C1 segment of cervical spinal cord (tissue), 14 donors: Measurements from ENCODE around the gene P2RY2.

Source experiments
- DNase-seq, 14 donors: peaks; one replicate each; lab custom pipeline; 2025; lab: John Stamatoyannopoulos, UW

The P2RY2 gene

GRCh38 chr11:73204711-73205121, 13.4 kb upstream of the P2RY2 start:
- peak in 5 of 14 donors; percentile 8 to 41 (median 27) for DNase-seq

GRCh38 chr11:73205661-73206343, 12.3 kb upstream of the P2RY2 start:
- no peak for DNase-seq

GRCh38 chr11:73206801-73207200, 11.3 kb upstream of the P2RY2 start:
- no peak for DNase-seq

GRCh38 chr11:73209892-73210291, 8.2 kb upstream of the P2RY2 start:
- no peak for DNase-seq

DNA sequence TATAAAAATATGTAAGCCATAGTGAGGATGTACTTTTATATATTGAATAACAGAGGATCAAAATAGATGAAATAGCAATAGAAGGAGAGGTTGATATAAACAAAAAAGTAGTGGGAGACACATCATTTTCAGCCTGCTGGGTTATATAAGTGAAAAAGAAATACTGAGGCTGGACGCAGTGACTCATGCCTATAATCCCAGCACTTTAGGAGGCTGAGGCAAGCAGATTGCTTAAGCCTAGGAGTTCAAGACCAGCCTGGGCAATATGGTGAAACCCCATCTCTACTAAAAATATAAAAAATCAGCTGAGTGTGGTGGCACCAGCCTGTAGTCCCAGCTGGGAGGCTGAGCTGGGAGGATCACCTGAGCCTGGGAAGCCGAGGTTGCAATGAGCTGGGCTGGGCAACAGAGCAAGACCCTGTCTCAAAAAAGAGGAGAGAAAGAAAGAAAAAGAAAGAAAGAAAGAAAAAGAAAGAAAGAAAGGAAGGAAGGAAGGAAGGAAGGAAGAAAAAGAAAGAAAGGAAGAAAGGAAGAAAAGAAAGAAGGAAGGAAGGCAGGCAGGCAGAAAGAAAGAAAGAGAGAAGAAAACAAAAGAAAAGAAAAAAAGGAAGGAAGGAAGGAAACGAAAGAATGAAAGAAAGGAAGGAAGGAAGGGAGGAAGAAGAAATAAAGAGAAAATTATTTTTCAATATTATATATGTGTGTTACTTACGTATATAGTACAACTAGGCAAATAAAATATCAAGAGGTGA, 7.0 kb upstream of the P2RY2 start:
- DNase-seq = no peak

GRCh38 chr11:73213196-73214143, 4.6 kb upstream of the P2RY2 start:
- no peak for DNase-seq

DNA sequence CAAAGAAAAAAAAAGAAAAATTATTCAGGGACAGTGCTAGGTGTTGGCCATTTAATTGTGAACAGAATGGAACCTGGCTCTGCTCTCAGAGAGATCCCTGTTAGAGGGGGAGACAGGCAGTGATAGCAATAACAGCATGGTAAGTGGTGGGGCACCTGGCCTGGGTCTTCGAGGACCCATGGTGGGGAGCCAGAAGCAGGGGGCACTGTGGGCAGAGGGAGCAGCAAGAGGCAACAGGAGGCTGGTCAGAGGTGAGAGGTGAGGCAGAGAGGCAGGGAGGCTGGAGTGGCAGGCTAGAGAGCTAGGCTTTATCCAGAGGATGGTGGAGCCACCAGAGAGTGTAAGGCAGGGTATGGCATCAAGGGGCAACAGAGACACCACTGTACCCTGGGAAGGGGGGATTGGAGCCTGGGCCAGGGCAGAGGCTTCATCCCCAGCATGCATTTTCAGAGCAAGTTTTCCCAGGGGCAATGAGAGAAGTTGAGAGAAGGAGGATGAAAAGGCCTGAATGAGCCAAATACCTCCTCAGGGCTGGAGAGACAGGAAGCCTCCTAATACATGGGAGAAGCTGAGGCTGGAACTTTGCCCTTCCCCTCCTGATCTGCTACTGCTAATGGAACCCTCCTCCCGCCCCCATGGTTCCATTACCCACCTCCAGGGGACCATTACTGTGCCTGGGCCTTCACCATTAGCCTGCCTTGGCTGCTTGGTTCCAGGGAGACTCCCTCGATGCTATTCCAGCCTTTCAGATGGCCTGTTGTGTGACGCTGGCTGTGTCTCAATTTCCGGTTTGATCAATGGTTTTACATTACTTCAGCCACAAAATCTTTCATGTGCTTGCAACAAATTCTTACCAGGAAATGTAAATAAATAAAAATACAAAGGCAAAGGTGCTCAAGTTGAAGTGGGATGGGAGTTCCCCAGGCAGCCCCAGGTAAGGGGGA, 2.6 kb upstream of the P2RY2 start:
- no peak for DNase-seq

DNA sequence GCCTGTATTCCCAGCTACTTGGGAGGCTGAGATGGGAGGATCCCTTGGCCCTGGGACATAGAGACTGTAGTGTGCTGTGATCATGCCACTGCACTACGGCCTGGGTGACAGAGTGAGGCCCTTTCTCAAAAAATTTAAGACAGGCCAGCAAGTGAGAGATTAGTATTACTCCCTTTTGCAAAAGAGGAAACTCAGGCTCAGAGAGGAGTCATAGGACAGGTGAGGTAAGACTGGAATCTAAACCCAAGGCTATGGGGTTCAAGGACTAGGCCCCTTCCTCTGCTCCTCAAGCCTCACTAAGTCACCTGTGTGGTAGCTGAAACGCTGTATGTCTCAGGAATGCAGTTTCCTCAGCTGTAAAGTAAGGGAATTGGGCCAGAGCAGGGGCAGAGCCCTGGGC, 1.6 kb upstream of the P2RY2 start:
- no peak for DNase-seq

DNA sequence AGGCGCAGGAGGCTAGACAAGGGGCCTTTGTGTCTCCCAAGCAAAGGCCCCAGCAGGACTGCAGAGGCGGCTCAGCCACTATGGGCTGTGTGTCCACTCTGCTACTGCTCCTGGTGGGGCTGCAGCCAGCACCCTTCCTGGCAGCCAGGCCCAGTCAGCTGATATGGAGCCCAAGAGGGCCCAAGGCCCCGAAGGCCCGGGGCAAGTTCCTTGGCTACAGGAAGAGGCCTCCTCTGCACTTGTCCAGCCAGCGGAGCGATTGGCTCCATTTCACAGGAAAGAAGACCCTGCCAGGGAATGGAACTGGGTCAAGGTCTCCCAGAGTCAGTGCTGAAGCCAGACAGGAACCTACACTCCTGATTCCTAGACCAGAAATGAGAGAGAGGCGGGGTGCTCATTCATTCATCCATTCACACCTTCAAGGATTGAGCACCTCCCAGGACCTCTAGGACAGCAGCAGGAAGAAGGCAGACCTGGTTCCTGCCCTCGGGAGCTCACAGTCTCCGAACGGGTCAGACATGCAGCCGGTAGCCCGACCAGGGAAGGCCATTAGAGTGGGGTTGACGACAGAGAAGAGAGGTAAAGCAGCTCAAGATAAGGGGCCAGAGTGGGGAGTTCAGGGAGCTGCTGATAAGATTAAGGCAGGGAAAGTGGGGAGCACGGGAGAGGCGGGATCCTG, 811 bp upstream of the P2RY2 start:
- DNase-seq = peak in 2 of 14 donors; percentile 29 to 34

- no peak for DNase-seq
These were observed 323 bp upstream of the P2RY2 start for GRCh38 chr11:73217810-73218105.

GRCh38 chr11:73218830-73219215, 742 bp downstream of the P2RY2 start:
- DNase-seq = no peak

GRCh38 chr11:73219396-73220285, 1.6 kb downstream of the P2RY2 start:
- no peak for DNase-seq

DNA sequence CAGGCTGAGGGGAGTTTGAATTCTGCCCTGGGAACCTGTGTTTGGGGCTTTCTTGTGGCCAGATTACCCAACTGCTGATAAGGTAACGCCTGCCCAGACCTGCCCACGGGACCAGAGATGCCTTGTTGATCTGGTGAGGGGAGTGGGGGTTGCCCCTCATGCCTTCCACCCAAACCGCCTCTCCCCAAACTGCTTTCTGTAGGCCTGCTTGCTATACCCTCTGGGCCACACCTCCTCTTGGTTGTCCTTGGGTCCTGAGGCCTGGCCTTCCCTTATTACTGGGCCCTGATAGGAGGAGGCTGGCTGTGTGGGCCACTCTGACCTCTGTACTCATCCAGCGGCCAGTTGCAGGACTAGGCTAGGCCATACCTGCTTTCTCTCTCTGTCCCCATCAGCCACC, 3.4 kb downstream of the P2RY2 start:
- DNase-seq = no peak

GRCh38 chr11:73221996-73222395, 3.9 kb downstream of the P2RY2 start:
- no peak for DNase-seq

GRCh38 chr11:73223998-73224730, 6.1 kb downstream of the P2RY2 start:
- DNase-seq = no peak

DNA sequence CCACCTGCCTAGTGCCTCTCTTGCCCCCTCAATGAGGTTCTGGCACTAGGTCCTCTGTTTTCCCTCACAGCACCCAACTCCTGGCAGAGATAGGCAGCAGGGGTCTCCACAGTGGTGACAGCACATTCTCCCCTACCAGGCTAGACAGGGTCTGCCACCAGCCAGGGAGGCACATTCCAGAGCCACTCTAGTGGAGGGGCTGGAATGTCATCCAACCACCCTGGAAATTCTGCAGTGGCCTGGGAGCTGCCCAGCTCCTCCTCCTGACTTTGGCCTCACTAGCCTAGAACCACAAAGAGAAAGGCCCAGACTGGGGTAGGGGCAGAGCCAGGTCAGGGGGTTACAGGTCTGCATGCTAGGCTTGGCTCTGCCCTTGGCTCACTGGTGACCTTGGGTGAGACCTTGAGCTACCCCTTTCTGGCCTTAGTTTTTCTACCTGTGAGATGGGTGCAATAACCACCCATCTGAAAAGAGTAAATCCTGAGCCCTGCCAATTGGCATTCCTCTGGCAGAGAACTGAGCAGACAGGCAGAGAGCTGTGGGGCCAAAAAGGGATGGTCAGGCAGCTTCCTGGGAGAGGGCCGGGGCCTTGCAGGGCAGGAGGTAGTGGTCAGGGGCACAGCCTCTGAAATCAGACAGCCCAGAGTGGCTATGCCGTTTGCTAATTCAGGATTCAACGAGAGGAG, 7.1 kb downstream of the P2RY2 start:
- DNase-seq = no peak

DNA sequence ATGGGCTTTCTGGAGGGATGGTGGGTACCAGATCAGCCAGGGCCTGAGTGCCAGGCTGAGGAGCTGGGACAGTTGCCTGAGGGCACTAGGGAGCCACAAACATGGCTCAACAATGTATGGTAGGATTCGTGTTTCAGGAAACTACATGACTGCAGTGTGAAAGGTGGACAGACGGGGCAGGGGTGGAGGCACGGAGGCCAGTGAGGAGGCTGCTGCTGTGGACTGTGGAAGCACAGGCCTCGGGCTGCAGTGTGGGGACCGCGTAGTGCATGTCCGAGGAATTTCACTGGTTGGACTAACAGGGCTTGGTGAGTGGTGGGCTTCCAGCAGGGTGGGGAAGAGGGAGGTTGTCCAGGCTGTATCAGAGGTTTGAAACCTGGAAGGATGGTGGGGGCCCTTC, 7.8 kb downstream of the P2RY2 start:
- DNase-seq = no peak

DNA sequence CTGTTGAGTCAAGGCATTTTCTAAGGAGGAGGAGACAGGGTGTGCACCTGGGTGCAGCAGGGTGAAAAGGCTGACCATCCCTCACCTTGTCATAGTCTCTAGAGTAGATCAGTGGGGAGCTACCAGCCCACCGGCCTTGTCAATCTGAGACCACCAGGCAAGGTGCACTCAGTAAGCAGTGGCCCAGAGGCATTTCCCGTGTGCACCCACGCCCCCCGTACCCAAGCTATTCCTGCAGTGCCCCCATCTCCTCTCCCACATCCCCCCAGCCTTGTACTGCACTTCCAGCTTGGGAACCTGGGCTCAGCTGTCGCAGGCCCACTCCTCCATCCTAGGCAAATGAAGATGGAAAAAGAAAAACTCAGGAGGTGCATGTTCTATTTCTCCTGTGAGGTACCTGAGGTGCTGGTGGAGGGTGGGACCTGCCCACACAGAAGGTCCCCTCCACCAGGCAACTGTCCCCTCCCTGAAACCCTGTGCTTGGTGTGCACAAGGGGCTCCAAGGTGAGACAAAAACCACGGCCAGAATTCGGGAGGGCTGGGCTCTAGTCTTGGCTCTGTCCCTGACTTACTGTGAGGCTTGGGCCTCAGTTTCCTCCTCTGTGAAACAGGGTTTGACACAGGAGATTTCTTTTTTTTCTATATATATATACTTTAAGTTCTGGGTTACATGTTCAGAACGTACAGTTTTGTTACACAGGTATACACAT, 8.4 kb downstream of the P2RY2 start:
- DNase-seq = no peak
